Astrocyte of the hippocampus (primary cell): ENCODE results near the gene OR5L1.

ENCODE experiments used
- DNase-seq: peaks from one replicate; pipeline ENCODE4 v3.0.0; 2011; ENCODE audit warnings: low read depth, low spot score

Gene OR5L1

DNA sequence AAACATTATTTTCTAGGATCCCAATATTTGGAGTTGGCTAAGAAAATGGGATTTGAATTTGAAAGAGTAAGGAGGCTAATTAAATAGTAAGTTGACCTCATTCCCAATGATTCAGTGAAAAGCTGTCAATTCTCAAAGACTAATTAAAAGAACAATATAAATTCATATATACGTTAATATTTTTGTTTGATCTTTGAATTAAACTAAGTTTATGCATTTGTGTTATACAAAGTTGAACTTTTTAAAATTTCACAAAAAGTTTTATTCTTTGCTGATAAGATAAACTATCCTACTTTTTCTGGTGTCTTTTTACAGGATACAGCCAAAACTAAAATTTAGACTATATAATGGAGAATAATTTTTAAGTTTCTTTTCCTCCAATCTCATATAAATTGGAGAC, at the start of gene OR5L1:
Gene OR5L1 (plus strand): TSS at position 301 of the 400 bp plus-strand sequence. CDS start 100 bp downstream, outside the sequence.
- DNase-seq: no peak

DNA sequence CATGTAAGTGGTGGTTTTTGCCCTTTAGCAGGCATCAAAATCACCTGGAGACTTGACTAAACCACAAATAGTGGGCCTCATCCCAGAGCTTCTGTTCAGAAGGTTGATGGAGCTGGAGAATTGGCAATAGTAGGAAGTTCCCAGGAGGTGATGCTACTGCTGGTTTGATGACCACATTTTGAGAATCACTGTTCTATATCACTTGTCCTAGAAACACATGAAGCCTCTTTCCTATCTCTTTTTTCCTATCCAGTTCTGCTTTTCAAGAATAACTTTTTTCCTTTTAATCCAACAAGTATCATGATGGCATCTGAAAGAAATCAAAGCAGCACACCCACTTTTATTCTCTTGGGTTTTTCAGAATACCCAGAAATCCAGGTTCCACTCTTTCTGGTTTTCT, 38.0 kb upstream of the OR5L1 start, which contains the start of gene OR5D13:
Gene OR5D13 (plus strand): TSS at position 301 of the 400 bp plus-strand sequence. CDS start 0 bp downstream, at position 301.
- DNase-seq: no peak

- no peak for DNase-seq
Measured at GRCh38 chr11:55791606-55792005, 19.6 kb upstream of the OR5L1 start.

DNA sequence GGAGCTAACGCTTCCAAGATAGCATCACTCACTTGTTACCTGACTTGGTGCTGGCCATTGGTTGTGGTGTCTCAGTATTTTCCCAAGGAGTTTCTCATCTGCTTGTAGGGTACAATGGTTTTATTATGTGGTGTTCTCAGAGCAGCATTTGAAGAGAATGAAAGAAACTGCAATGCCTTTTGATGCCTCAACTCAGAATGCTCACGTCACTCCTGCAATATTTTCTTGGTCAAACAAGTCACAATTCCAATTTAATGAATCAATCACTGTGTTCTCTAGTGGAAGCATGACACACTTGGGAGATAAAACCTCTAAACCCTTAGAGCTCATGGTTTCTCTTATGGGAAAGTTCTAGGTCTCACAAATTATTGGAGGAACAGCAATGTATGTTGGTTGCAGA, 17.8 kb upstream of the OR5L1 start:
- DNase-seq: no peak

DNA sequence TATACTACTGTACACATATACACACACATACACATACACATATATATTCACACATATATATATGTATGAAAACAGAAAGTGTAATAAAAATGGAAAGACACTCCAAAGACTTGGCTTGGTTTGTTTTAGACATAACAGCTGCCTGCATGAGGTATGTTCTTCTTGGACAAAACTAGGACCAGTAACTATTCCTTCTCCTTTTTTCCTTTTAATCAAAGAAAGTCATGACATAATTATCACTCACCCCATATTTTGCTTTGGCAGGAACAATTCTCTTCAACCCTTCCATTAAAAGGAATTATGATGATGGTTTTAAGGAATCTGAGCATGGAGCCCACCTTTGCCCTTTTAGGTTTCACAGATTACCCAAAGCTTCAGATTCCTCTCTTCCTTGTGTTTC, 15.9 kb upstream of the OR5L1 start, which contains the start of gene OR5D14:
Gene OR5D14 (plus strand): TSS at position 301 of the 400 bp plus-strand sequence. CDS start 0 bp downstream, at position 301.
- no peak for DNase-seq

DNA sequence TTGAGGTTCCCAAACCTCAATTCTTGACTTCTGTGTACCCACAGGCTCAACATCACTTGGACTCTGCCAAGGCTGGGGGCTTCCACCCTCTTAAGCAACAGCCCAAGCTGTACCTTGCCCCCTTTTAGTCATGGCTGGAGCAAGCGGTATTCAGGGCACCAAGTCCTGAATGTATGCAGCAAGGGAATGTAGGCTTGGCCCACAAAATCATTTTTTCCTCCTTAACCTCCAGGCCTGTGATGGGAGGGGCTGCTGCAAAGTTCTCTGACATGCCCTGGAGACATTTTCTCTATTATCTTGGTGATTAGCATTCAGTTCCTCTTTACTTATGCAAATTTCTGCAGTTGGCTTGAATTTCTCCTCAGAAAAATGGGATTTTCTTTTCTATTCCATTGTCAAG, 4.9 kb upstream of the OR5L1 start:
- no peak for DNase-seq

GRCh38 chr11:55819330-55819729, 8.2 kb downstream of the OR5L1 start, which contains the start of gene OR5D18:
TSS of gene OR5D18 (plus strand) at chr11:55819630. CDS start at chr11:55819630, 0 bp downstream.
- no peak for DNase-seq

DNA sequence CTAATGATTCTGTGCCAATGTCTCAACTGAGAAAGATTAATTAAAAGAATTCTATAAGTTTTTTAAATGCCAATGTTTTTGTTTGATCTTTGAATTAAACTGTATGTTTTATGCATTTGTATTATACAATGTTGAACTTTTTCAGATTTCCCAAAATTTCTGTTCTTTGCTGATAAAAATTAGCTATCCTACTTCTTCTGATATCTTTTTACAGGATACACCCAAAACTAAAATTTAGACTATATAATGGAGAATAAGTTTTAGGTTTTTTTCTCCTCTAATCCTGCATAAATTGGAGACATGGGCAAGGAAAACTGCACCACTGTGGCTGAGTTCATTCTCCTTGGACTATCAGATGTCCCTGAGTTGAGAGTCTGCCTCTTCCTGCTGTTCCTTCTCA, 15.8 kb downstream of the OR5L1 start, which contains the start of gene OR5L2:
Gene OR5L2 (plus strand): TSS at position 301 of the 400 bp plus-strand sequence. CDS start 0 bp downstream, at position 301.
- DNase-seq: no peak

DNA sequence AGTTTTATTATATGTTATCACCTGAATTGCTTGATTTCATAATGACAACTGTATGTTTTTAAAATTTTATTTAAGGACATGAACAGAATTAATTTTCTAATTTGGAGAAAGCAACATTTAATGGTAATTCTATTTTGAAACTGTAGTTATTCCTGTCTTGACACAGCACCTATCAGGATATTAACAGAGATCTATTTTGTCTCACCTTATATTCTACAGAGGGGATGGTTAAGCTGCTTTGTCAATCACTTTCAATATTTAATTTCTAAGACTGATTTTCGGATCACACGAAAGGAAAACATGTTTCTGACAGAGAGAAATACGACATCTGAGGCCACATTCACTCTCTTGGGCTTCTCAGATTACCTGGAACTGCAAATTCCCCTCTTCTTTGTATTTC, 27.3 kb downstream of the OR5L1 start, which contains the start of gene OR5D16:
Gene OR5D16 (plus strand): TSS at position 301 of the 400 bp plus-strand sequence. CDS start 0 bp downstream, at position 301.
- DNase-seq: no peak

- no peak for DNase-seq
Measured at GRCh38 chr11:55847453-55847852, 36.3 kb downstream of the OR5L1 start.

DNA sequence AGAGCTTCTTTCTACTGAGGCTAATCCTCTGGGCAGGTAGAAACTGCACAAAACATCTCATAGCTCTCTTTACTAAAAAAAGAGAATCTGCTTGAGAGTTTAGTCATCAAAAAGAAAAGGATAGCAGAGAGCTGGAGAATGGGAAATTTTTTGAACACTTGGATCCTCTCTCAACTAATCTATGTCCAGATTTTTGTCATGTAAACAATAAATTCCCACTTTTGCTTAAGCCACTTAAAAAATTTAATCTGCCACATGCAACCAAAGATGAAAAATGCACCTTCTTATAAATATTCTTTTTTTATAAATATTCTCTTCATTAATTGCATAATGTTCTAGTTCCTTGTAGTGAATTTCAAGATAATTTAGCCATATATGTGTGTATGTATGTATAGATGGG, 37.9 kb downstream of the OR5L1 start:
- DNase-seq: no peak

DNA sequence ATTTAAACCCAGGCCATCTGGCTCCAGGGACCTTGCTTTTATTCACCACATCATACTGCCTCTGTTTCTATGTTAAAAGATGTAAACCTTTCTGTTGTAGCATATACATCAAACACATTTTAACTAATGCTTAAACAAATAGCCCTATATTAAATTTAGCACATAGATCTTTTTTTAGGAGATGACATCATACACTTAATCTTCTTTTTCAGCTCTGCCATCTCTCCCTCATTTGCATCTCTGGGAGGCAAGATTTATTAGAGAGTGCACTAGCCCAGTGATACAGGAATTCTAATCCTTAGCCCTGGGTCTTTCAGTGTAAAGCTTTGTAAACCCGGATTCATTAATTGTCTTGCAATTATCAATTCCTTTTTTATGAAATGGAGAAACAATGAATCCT, 41.0 kb downstream of the OR5L1 start:
- no peak for DNase-seq

DNA sequence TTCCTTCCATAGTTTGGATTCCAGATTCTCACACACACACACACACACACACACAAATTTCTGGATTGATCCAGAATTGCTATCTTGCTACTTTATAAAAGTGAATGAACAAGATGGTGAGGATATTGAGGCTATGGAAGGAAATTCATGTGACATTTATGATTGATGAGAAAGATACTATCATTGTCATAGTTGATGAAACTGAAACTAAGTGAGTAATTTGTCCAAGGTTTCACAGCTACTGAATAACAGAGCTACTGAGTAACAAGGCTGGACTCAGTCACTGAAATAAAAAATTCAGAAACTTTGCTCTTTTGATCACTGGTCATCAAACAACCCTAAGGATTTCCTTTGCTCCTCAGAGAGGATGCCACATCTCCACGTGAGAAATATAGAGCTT, 43.5 kb downstream of the OR5L1 start:
- no peak for DNase-seq
